ENCODE data around the gene STK24.

STK24 gene

DNA sequence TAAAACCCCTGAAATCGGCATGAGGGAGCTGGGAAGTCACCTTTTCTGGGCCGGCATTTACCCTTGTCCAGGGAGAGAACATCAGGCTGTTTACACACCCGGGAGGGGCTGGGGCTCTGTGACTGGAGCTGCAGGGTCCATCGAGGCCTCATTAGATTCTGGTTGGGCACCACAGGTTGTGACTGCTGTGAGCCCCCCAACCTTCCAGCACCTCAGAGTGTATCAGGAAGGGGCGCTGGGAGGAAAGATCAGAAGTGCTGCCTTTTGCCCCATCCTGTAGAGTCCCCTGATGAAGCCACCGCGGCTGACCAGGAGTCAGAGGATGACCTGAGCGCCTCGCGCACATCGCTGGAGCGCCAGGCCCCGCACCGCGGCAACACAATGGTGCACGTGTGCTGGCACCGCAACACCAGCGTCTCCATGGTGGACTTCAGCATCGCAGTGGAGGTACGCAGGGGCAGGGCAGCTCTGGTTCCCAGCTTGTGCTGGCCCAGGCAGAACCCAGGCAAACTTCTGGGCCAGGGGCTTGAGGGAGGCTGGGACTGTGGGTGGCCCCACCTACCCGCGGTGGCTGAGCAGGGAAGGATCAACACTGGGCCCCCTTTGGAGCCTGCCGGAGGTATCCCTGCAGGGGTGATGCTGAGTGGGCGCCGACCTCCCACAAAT is 136.4 kb downstream of the STK24 start:
- no peak overlapping the region for H3K9ac ChIP-seq (ENCODE audit: low read depth, low read length, poor library complexity)
- H3K36me3 ChIP-seq (replicated peaks in 1 of 2; ENCODE audit: control insufficient read depth in 2 of 2, insufficient read depth in 2 of 2, low read length in 2 of 2): peaks cover 37 to 87% of the 10 kb centered on the region in 2 donors
- no peak overlapping the region for H4K91ac ChIP-seq (ENCODE audit: low read depth, low read length, poor library complexity)
- no peak overlapping the region for H3K4me2 ChIP-seq (ENCODE audit: insufficient read depth, low read length, poor library complexity, severe bottlenecking)
- no CpG with 5 or more reads among the region's 25 CpGs for WGBS, 2 donors (ENCODE audit: extremely low coverage in 2 of 2, insufficient read length in 2 of 2, insufficient replicate concordance in 1 of 2)
- H3K4me3 ChIP-seq (ENCODE audit: low read length in 2 of 2): peak overlapping the region in 1 of 2 donors; percentile 56
- H3K18ac ChIP-seq (ENCODE audit: low read length): peak overlapping the region; percentile 7
- H2BK12ac ChIP-seq (ENCODE audit: low read length): no peak overlapping the region
- no peak overlapping the region for H2BK5ac ChIP-seq (ENCODE audit: low read length)
- no peak overlapping the region for H3K27ac ChIP-seq (replicated peaks; ENCODE audit: low read length)
- no peak overlapping the region for H2AK5ac ChIP-seq (ENCODE audit: low read depth, low read length)
- no peak overlapping the region for H2BK120ac ChIP-seq (ENCODE audit: low read depth, low read length)
- peaks cover 2% of the 10 kb centered on the region for H3K79me1 ChIP-seq (ENCODE audit: low read depth, low read length)
- no peak overlapping the region for H3K4ac ChIP-seq (ENCODE audit: low read length)
- no peak overlapping the region for H4K8ac ChIP-seq (ENCODE audit: low read depth, low read length)
- no peaks in the 10 kb centered on the region for H3K27me3 ChIP-seq (ENCODE audit: control insufficient read depth in 3 of 3, insufficient read depth in 3 of 3, low read depth in 1 of 3, low read length in 3 of 3)
- no peaks in the 10 kb centered on the region for H3K9me3 ChIP-seq (replicated peaks in 1 of 2; ENCODE audit: control insufficient read depth in 2 of 2, insufficient read depth in 1 of 2, low read depth in 1 of 2, low read length in 2 of 2)
- no peak for DNase-seq (ENCODE audit: low spot score)
- no peak overlapping the region for H2BK15ac ChIP-seq (ENCODE audit: low read length)
- no peak overlapping the region for H2AFZ ChIP-seq (ENCODE audit: low read length)
- H3K23ac ChIP-seq (ENCODE audit: low read depth, low read length, poor library complexity): peak overlapping the region; percentile 43
- peaks cover 0 to 1% of the 10 kb centered on the region in 2 donors for H3K4me1 ChIP-seq (ENCODE audit: control insufficient read depth in 2 of 2, insufficient read depth in 1 of 2, low read depth in 1 of 2, low read length in 2 of 2)
- no peak overlapping the region for H3K14ac ChIP-seq (ENCODE audit: low read length)

DNA sequence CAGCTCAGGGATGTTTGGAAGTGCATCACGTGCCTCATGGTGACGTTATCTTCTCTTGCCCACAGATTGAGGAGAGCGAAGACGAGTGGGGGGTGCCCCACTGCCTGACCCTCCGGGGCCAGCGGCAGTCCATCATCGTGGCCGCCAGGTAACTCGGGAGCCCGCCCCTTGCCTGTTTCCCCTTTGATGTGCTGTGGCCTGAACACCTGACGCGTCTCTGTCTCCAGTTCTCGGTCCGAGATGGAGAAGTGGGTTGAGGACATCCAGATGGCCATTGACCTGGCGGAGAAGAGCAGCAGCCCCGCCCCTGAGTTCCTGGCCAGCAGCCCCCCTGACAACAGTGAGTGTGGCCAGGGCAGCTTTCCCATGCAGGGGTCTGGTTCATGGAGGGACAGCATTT is 137.0 kb downstream of the STK24 start:
- Histone ChIP-seq H3K4me2 (ENCODE audit: insufficient read depth, low read length, poor library complexity, severe bottlenecking) (no peak overlapping the region), H3K27me3 (ENCODE audit: control insufficient read depth in 3 of 3, insufficient read depth in 3 of 3, low read depth in 1 of 3, low read length in 3 of 3) (no peaks in the 10 kb centered on the region), H2AFZ (ENCODE audit: low read length) (no peak overlapping the region), H3K18ac (ENCODE audit: low read length) (no peak overlapping the region), H2BK12ac (ENCODE audit: low read length) (no peak overlapping the region), H3K36me3 (replicated peaks in 1 of 2; ENCODE audit: control insufficient read depth in 2 of 2, insufficient read depth in 2 of 2, low read length in 2 of 2) (peaks cover 40 to 93% of the 10 kb centered on the region in 2 donors), H3K9me3 (replicated peaks in 1 of 2; ENCODE audit: control insufficient read depth in 2 of 2, insufficient read depth in 1 of 2, low read depth in 1 of 2, low read length in 2 of 2) (no peaks in the 10 kb centered on the region), H3K23ac (ENCODE audit: low read depth, low read length, poor library complexity) (no peak overlapping the region), H3K27ac (replicated peaks; ENCODE audit: low read length) (no peak overlapping the region), H3K14ac (ENCODE audit: low read length) (no peak overlapping the region), H3K4me3 (ENCODE audit: low read length in 2 of 2) (no peak overlapping the region), H4K8ac (ENCODE audit: low read depth, low read length) (no peak overlapping the region), H4K91ac (ENCODE audit: low read depth, low read length, poor library complexity) (no peak overlapping the region), H3K79me1 (ENCODE audit: low read depth, low read length) (peaks cover 2% of the 10 kb centered on the region), H2BK15ac (ENCODE audit: low read length) (no peak overlapping the region), H3K4ac (ENCODE audit: low read length) (no peak overlapping the region), H2BK120ac (ENCODE audit: low read depth, low read length) (no peak overlapping the region), H3K4me1 (ENCODE audit: control insufficient read depth in 2 of 2, insufficient read depth in 1 of 2, low read depth in 1 of 2, low read length in 2 of 2) (no peaks in the 10 kb centered on the region), H3K9ac (ENCODE audit: low read depth, low read length, poor library complexity) (no peak overlapping the region), H2BK5ac (ENCODE audit: low read length) (no peak overlapping the region), H2AK5ac (ENCODE audit: low read depth, low read length) (no peak overlapping the region)
- DNase-seq (ENCODE audit: low spot score): no peak
- WGBS, 2 donors (ENCODE audit: extremely low coverage in 2 of 2, insufficient read length in 2 of 2, insufficient replicate concordance in 1 of 2): no CpG with 5 or more reads among the region's 16 CpGs

DNA sequence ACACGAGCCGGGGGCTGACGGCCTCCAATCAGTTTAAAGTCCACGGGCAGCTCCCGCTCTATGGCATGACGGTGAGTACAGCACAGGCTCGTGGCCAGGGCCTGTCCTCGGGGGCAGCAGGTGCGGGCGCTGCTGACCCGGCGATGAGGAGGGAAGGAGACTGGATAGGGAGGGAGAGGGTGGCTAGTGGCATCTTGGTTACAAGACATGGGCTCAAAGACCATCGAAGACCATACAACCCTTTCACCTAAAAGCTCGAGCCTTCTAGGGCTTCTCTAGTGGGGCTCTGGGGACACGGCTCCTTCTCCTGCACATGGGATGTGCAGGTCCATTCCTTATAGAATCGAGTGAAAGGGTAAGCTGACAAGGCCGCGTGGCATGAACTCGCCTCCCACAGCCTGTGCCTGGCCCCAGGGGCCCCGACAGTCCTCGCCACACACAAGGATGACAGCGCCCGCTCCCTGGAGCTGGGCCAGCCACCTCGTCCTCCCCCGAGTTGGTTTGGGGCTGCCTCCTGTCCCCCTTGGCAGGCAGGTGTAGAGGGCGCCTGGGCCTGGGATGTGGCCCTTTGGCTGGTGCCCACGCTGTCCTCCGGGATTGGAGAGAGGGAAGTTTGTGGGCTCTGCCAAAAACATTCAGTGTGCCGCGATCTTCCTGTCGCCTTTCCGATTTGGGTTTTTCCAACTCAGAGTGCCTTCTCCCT is 137.6 kb downstream of the STK24 start:
- Histone ChIP-seq H2BK15ac (ENCODE audit: low read length) (no peak overlapping the region), H3K18ac (ENCODE audit: low read length) (no peak overlapping the region), H3K79me1 (ENCODE audit: low read depth, low read length) (peaks cover 2% of the 10 kb centered on the region), H3K4ac (ENCODE audit: low read length) (no peak overlapping the region), H4K8ac (ENCODE audit: low read depth, low read length) (no peak overlapping the region), H2AFZ (ENCODE audit: low read length) (no peak overlapping the region), H3K36me3 (replicated peaks in 1 of 2; ENCODE audit: control insufficient read depth in 2 of 2, insufficient read depth in 2 of 2, low read length in 2 of 2) (peaks cover 40 to 90% of the 10 kb centered on the region in 2 donors), H3K4me1 (ENCODE audit: control insufficient read depth in 2 of 2, insufficient read depth in 1 of 2, low read depth in 1 of 2, low read length in 2 of 2) (no peaks in the 10 kb centered on the region), H2AK5ac (ENCODE audit: low read depth, low read length) (no peak overlapping the region), H3K4me2 (ENCODE audit: insufficient read depth, low read length, poor library complexity, severe bottlenecking) (no peak overlapping the region), H2BK120ac (ENCODE audit: low read depth, low read length) (no peak overlapping the region), H2BK12ac (ENCODE audit: low read length) (no peak overlapping the region), H3K14ac (ENCODE audit: low read length) (no peak overlapping the region), H3K23ac (ENCODE audit: low read depth, low read length, poor library complexity) (no peak overlapping the region), H4K91ac (ENCODE audit: low read depth, low read length, poor library complexity) (no peak overlapping the region), H2BK5ac (ENCODE audit: low read length) (no peak overlapping the region), H3K27me3 (ENCODE audit: control insufficient read depth in 3 of 3, insufficient read depth in 3 of 3, low read depth in 1 of 3, low read length in 3 of 3) (no peaks in the 10 kb centered on the region), H3K9me3 (replicated peaks in 1 of 2; ENCODE audit: control insufficient read depth in 2 of 2, insufficient read depth in 1 of 2, low read depth in 1 of 2, low read length in 2 of 2) (no peaks in the 10 kb centered on the region), H3K27ac (replicated peaks; ENCODE audit: low read length) (no peak overlapping the region), H3K9ac (ENCODE audit: low read depth, low read length, poor library complexity) (no peak overlapping the region), H3K4me3 (ENCODE audit: low read length in 2 of 2) (no peak overlapping the region)
- no CpG with 5 or more reads among the region's 32 CpGs for WGBS, 2 donors (ENCODE audit: extremely low coverage in 2 of 2, insufficient read length in 2 of 2, insufficient replicate concordance in 1 of 2)
- DNase-seq (ENCODE audit: low spot score): no peak

DNA sequence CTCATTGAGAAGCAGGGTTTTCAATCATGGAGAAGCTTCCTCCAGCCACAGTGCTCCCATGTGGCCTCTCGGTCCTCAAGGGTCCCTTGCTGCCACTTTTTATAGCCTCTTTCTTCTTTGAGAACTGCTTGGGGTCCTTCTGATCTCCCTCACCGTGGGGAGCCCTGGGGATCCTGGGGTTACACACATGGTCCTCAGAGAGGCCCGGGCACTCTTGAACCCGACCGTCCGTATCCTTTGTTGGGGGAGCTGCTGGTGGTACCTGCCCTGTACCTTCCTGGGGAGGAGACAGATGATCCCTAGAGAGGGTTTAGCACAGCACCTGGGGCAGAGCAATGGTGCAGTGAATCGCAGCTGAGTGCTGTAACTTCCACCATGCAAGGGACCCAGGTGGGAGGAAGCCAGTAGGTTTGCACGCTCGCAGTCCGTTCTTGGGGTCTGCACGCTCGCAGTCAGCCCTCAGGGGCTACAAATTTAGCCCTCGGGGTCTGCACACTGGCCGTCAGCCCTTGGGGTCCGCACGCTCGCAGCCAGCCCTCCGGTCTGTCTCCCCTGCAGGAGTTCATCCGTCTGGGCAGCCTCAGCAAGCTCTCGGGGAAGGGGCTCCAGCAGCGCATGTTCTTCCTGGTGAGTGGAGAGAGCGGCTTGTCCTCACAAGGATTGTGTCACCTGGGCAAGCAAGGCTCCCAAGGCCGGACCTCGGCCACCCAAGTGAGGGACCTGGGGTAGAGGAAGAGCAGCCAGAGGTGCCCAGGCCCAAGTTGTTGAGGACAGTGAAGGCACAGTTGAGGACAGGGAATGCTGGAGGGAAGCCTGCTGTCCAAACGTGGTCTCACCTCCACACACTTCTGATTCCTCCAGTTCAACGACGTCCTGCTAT is 138.4 kb downstream of the STK24 start:
- Histone ChIP-seq H2AK5ac (ENCODE audit: low read depth, low read length) (no peak overlapping the region), H3K4me1 (ENCODE audit: control insufficient read depth in 2 of 2, insufficient read depth in 1 of 2, low read depth in 1 of 2, low read length in 2 of 2) (no peaks in the 10 kb centered on the region), H3K27me3 (ENCODE audit: control insufficient read depth in 3 of 3, insufficient read depth in 3 of 3, low read depth in 1 of 3, low read length in 3 of 3) (no peaks in the 10 kb centered on the region), H2AFZ (ENCODE audit: low read length) (no peak overlapping the region), H3K36me3 (replicated peaks in 1 of 2; ENCODE audit: control insufficient read depth in 2 of 2, insufficient read depth in 2 of 2, low read length in 2 of 2) (peaks cover 38 to 83% of the 10 kb centered on the region in 2 donors), H3K23ac (ENCODE audit: low read depth, low read length, poor library complexity) (no peak overlapping the region), H2BK12ac (ENCODE audit: low read length) (no peak overlapping the region), H2BK5ac (ENCODE audit: low read length) (no peak overlapping the region), H3K9ac (ENCODE audit: low read depth, low read length, poor library complexity) (no peak overlapping the region), H3K4ac (ENCODE audit: low read length) (no peak overlapping the region), H3K4me2 (ENCODE audit: insufficient read depth, low read length, poor library complexity, severe bottlenecking) (no peak overlapping the region), H2BK15ac (ENCODE audit: low read length) (no peak overlapping the region), H3K14ac (ENCODE audit: low read length) (no peak overlapping the region), H3K18ac (ENCODE audit: low read length) (no peak overlapping the region), H3K4me3 (ENCODE audit: low read length in 2 of 2) (no peak overlapping the region), H3K79me1 (ENCODE audit: low read depth, low read length) (peaks cover 2% of the 10 kb centered on the region), H4K91ac (ENCODE audit: low read depth, low read length, poor library complexity) (no peak overlapping the region), H4K8ac (ENCODE audit: low read depth, low read length) (no peak overlapping the region), H3K9me3 (replicated peaks in 1 of 2; ENCODE audit: control insufficient read depth in 2 of 2, insufficient read depth in 1 of 2, low read depth in 1 of 2, low read length in 2 of 2) (no peaks in the 10 kb centered on the region), H3K27ac (replicated peaks; ENCODE audit: low read length) (no peak overlapping the region), H2BK120ac (ENCODE audit: low read depth, low read length) (no peak overlapping the region)
- no peak for DNase-seq (ENCODE audit: low spot score)
- no CpG with 5 or more reads among the region's 27 CpGs for WGBS, 2 donors (ENCODE audit: extremely low coverage in 2 of 2, insufficient read length in 2 of 2, insufficient replicate concordance in 1 of 2)

All from neuronal stem cell (in vitro differentiated cells).